ENCODE measurements around the gene NCBP1.
"Not testable (repeated sequence)": the region's sequence is repeated elsewhere in the genome, so short reads cannot be mapped to it uniquely, and the experiment has no call there.

The NCBP1 gene

DNA sequence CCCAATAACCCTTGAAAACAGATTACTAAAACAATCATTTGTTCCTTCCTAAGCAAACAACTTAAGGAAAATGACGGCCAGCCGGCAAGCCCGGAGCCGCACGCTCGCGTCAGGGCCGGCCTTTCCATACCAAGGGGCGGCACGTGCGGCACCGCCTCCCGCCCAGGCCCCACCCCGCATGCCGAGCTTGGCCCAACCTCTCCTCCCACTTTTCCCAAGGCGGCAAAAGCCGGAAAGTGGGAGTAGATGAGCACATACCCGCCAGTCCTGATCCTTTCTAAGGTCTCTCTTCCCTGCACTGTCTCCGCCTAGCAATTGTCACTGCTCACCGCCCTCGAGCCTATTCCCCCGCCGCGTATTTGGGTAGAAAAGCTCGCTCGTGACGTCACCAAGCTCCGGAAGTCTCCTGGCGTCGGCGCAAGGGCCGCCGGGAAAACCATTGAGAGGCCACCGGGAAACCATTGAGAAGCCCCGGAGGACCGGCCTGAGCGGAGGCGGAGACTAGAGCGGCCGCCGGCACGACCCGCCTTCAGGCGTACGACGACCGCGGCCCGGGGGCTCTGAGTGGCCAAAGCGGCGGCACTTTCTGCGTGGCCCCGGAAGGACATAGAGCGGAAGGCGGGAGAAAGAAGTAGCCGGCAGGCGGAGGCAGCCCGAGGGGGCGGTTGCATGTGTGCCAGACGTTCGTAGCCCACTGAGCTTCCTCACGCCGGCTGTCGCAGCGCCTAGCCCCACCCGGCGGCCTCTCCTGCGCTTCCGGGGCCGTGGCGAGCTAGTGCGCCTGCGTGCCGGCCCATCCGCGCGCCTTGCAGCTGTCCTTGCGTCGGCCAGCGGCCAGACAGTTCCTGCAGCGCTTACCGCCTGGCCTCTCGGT, at the start of gene NCBP1, which contains the start of gene TSTD2:
NCBP1 (plus strand) TSS at position 837 of the 874 bp plus-strand sequence. CDS start 61 bp downstream, outside the sequence.
TSTD2 (minus strand) TSS at position 384 of the 874 bp plus-strand sequence. CDS start 5,806 bp downstream, outside the sequence.
- peak; percentile 97 for DNase-seq

DNA sequence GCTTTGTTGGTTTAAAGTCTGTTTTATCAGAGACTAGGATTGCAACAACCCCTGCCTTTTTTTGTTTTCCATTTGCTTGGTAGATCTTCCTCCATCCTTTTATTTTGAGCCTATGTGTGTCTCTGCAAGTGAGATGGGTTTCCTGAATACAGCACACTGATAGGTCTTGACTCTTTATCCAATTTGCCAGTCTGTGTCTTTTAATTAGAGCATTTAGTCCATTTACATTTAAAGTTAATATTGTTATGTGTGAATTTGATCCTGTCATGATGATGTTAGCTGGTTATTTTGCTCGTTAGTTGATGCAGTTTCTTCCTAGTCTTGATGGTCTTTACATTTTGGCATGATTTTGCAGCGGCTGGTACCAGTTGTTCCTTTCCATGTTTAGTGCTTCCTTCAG, 48.8 kb upstream of the NCBP1 start:
- not testable (repeated sequence) for DNase-seq

DNA sequence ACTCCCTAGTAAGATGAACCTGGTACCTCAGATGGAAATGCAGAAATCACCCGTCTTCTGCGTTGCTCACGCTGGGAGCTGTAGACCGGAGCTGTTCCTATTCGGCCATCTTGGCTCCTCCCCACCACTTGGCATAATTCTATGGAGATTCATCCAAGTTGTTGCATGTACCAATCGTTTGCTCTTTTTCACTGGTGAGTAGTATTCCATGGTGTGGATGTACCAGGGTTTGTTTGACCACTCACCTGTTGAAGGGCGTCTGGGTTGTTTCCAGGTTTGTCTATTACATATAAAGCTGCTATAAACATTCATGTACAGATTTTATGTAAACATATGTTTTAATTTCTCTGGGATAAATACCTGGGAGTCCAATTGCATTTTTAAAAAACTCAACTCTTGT, 46.7 kb upstream of the NCBP1 start:
- DNase-seq = not testable (repeated sequence)

GRCh38 chr9:97591535-97591934, 42.1 kb upstream of the NCBP1 start:
- DNase-seq = no peak

DNA sequence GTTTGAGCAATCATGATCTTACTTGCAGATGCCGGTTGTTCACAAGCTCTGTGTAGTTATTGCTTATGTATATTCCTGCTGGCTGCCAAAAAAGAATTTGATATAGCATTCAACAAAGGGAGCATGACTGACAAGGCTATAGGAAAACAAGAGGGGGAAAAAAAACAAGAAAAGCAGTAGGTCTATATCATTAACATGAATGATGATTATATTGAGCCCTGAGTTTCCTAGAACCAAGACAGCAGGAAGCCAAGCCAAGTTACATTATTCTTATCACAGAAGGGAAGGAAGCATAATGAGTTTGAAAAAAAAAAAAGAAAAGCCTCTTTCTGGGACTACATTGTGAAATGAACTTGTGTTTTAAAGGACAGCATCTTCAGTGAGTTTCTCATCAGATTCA, 41.5 kb upstream of the NCBP1 start:
- no peak for DNase-seq

DNA sequence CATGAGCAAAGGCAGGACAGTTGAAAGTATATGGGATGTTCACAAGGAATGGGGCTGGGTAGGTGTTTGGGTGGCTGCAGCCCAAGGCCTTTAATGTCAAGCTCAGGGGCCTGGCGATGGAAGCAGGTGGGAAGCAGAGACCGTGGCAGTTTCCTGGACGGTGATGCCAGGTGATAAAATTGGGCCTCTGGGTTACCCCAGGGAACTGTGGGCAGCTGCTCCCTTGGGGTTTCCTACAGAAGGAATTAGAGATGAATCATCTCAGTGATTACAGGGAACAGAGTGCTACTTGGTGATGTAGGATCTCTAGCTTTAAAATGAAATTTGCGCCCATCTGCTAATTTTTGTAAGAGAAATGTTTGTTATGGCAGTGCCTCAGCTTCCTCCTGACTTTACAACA, 39.7 kb upstream of the NCBP1 start:
- no peak for DNase-seq

DNA sequence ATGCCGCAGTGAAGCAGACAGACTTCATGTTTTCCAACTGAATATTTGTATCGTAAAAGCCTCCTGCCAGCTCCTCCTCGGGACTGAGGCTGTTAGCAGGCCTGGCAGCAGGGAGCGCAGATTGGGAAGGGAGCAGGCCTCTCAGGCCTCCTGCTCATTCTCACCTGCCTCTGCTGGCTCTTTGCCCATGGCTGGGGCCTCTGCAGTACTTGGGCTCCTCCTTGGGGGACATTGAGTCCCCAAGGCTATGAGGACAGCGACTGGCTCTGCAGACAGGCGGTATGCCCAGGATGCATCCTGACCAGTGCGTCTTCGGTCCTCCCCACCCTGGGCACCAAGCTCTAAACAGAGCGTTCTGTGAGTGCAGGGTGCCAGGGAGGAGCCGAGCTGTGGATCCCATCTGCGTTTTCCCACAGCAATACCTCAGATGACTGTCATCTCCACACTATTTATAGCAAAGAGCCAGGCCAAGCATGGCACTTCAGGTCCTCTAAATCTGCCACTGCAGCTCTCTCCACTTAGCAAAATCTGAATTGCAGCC, 39.2 kb upstream of the NCBP1 start:
- DNase-seq = peak; percentile 27

GRCh38 chr9:97596906-97597305, 36.7 kb upstream of the NCBP1 start:
- no peak for DNase-seq

- peak; percentile 53 for DNase-seq
These were observed 34.9 kb upstream of the NCBP1 start for GRCh38 chr9:97598461-97599288.

GRCh38 chr9:97599314-97599846, 34.2 kb upstream of the NCBP1 start:
- DNase-seq = no peak

- DNase-seq = no peak
These were observed 32.9 kb upstream of the NCBP1 start for GRCh38 chr9:97600531-97601227.

DNA sequence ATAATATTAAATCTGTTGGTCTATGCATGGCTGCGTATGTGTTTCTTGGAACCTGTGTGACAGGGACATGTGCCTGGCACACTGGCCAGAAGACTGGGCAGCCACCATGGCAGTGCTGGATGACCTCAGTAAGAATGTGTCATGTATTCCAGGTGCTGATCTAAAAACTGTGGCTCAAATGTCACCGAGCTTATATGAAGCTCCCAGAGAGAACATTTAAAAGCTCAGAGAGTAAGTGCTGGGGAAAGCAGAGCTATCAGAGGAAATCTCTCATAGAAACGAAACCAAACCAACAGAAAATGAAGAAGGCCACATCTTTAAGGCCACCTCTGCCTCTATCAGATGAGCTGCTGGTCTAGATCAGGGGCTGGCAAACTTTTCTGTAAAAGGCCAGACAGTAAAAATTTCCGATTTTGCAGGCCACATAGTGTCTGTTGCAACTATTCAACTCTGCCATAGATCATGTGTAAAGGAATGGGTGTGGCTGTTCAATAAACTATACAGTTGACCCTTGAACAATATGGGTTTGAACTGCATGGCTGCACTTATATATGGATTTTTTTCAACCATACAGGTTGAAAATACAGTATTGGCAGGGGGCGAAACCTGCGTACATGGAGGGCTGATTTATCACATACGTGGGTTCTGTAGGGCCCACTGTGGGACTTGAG, 32.3 kb upstream of the NCBP1 start:
- no peak for DNase-seq

GRCh38 chr9:97602430-97602829, 31.2 kb upstream of the NCBP1 start:
- DNase-seq = no peak

DNA sequence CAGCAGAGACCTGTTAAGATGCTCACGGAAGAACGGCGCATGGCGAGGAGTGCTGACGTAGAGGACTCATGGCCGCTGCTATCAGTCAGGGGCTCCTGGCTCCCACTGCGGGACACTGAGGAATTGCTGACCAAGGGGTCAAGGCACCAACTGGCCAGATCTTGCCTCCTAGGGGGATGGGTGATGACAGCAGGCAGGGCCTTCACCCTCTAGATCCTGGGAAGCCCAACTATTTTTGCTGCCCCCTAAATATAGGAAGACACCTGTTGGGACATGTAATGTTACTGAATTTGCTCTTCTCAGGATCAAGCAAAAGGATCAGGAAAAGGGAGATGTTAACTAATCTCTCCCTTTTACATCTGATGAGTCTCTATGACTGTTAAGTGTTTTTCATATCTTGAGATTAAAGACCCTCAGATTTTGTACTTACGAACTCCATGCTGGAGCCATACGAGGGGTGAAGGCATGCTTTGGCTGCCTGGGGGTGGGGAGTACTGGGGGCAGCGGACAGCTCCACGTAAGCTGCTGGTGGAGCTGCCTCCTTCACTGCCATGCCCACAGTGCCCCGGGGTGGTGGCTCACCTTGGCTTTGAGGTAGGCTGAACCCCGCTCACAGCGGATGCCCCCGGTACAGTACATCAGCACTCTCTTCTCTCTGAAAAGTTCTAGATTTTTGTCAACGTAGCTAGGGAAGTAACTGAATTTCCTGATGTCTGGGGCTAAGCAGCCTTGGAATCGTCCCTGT, 28.5 kb upstream of the NCBP1 start:
- DNase-seq = no peak

- DNase-seq = peak; percentile 37
These were observed 18.1 kb upstream of the NCBP1 start for GRCh38 chr9:97615439-97616072.

DNA sequence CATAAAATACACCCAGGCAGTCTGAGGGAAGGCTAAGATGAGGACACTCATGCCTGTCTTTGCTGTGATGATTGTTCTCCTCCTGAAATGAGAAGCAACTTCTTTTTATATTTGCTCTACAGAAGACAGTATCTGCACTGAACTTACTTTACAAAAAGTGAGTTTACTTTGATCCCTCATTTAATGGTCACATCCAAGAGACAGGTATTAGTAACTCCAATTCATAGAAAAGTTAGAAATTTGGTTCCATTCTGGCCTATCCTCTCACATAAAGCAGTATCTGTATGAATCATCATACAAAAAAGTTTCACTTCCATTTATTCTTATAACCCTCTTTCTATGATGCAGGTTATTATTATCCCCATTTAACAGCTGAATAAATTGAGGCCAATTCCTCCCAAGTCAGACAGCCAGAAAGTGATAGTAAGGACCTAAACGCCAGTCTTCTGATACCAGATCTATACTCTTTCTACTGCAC, 15.6 kb upstream of the NCBP1 start:
- DNase-seq = no peak

DNA sequence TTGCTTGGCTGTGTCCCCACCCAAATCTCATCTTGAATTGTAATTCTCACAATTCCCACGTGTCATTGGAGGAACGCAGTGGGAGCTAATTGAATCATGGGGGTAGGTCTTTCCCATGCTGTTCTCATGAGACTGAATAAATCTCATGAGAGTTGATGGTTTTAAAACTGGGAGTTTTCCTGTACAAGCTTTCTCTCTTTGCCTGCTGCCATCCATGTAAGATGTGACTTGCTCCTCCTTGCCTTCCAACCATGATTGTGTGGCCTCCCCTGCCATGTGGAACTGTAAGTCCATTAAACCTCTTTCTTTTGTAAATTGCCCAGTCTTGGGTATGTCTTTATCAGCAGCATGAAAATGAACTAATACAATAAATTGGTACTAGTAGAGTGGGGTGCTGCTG, 13.6 kb upstream of the NCBP1 start:
- not testable (repeated sequence) for DNase-seq

GRCh38 chr9:97622483-97622882, 11.1 kb upstream of the NCBP1 start:
- not testable (repeated sequence) for DNase-seq

DNA sequence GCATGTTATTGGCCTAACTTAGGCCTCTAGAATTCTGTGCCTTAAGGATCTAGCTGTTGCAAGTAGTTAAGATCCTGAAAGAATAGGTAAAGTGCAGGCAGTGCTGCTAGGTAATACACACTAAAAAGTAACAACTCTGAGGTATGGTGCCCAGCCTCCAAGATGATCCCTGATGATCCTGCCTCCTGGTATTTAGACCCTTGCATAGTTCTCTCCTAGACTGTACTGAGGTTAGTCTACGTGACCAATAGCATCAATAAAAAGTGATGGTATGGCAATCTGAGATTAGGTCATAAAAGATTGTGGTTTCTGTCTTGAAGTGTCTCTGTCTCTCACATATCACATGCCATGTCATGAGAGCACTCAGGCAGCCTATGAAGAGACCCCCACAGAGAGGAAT, 9.7 kb upstream of the NCBP1 start:
- DNase-seq = no peak

- no peak for DNase-seq
These were observed 8.0 kb upstream of the NCBP1 start for GRCh38 chr9:97625620-97626019.

DNA sequence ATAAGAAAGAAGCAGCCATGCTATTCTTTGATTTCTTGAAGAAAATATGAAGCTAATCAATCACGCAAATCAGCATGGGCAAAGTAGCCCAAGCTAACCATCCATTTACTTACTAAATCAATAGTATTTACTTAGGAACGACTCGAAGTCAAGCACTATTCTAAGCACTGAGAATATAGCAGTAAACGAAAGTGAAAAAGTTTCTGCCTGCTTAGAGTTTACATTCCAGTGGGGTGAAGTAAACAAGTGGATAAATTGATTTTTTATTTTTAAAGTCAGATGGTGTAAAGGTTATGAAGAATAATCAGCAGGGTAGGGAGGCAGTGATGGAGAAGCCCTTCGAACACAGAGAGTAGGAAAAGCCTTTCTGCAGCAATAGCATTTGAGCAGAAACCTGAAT, 6.0 kb upstream of the NCBP1 start:
- DNase-seq = no peak
